IPS-18a (cell line): ENCODE measurements around the gene POM121L2.

Experiments
- H3K27ac ChIP-seq: one replicate; pipeline ENCODE4 v1.5.1; 2013; ENCODE audit warnings: low read length
- H3K27me3 ChIP-seq: one replicate; pipeline ENCODE4 v1.6.1; 2013; ENCODE audit warnings: mild to moderate bottlenecking, low read length; ENCODE audit not compliant: control insufficient read depth, insufficient read depth
- H3K36me3 ChIP-seq: one replicate; pipeline ENCODE4 v1.6.1; 2013; ENCODE audit warnings: low read depth, low read length; ENCODE audit not compliant: control insufficient read depth
- H3K4me1 ChIP-seq: one replicate; pipeline ENCODE4 v1.6.1; 2013; ENCODE audit warnings: low read depth, low read length; ENCODE audit not compliant: control insufficient read depth
- H3K4me3 ChIP-seq: one replicate; pipeline ENCODE4 v1.5.1; 2013; ENCODE audit warnings: low read length
- H3K9ac ChIP-seq: one replicate; pipeline ENCODE4 v1.6.1; 2013; ENCODE audit warnings: mild to moderate bottlenecking, low read length, moderate library complexity
- H3K9me3 ChIP-seq: one replicate; pipeline ENCODE4 v1.6.1; 2013; ENCODE audit warnings: low read depth, low read length; ENCODE audit not compliant: control insufficient read depth

The POM121L2 gene

DNA sequence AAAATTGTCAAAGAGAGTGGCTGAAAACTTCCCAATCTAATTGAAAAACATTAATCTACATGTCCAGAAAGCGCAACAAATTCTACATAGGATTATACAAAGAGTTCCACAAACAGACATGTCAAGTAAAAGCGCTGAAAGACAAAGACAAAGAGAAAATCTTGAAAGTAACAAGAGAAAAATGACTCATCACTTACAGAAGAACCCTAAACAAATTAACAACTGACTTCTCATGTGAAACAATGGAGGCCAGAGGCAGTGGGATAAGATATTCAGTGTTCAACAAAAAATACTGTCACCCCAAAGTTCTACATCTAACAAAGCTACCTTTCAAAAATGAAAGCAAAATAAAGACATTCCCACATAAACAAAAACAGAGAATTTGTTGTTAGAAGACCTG, 2.0 kb upstream of the POM121L2 start:
- no peaks in the 10 kb centered on the region for H3K36me3 ChIP-seq
- H3K27me3 ChIP-seq = peaks cover 45% of the 10 kb centered on the region
- H3K4me3 ChIP-seq = no peak overlapping the region
- no peaks in the 10 kb centered on the region for H3K4me1 ChIP-seq
- H3K9me3 ChIP-seq = no peaks in the 10 kb centered on the region
- no peak overlapping the region for H3K9ac ChIP-seq
- H3K27ac ChIP-seq = no peak overlapping the region

DNA sequence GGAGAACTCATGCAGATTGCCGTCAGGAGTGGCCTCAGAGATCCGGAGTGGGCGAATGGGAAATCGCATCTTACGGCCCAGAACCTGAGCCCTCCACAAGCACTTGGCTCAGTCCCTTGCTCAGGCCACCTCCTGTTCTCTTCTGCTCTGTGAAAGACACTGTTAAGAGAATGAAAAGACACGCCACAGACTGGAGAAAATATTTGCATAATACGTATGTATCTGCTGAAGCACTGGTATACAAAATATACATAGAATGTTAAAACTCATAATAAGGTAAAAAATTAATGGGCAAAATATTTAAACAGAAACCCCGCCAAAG, 838 bp upstream of the POM121L2 start:
- peaks cover 45% of the 10 kb centered on the region for H3K27me3 ChIP-seq
- no peak overlapping the region for H3K9ac ChIP-seq

GRCh38 chr6:27311806-27312145, 297 bp downstream of the POM121L2 start:
- Histone ChIP-seq H3K9me3 (no peaks in the 10 kb centered on the region), H3K4me3 (peak overlapping the region; percentile 72), H3K9ac (no peak overlapping the region), H3K4me1 (no peaks in the 10 kb centered on the region), H3K27ac (no peak overlapping the region), H3K27me3 (peaks cover 47% of the 10 kb centered on the region), H3K36me3 (no peaks in the 10 kb centered on the region)

More for the DNA sequence above, 838 bp upstream of the POM121L2 start:
- no peak overlapping the region for H3K27ac ChIP-seq
- H3K9me3 ChIP-seq = no peaks in the 10 kb centered on the region
- H3K4me1 ChIP-seq = no peaks in the 10 kb centered on the region
- H3K4me3 ChIP-seq = peak overlapping the region; percentile 72
- H3K36me3 ChIP-seq = no peaks in the 10 kb centered on the region

- Histone ChIP-seq H3K36me3 (no peaks in the 10 kb centered on the region), H3K9me3 (no peaks in the 10 kb centered on the region), H3K9ac (no peak overlapping the region), H3K27me3 (peaks cover 4% of the 10 kb centered on the region), H3K4me1 (no peaks in the 10 kb centered on the region), H3K4me3 (no peak overlapping the region), H3K27ac (no peak overlapping the region)
These were observed 8.3 kb downstream of the POM121L2 start for GRCh38 chr6:27303613-27304272.

DNA sequence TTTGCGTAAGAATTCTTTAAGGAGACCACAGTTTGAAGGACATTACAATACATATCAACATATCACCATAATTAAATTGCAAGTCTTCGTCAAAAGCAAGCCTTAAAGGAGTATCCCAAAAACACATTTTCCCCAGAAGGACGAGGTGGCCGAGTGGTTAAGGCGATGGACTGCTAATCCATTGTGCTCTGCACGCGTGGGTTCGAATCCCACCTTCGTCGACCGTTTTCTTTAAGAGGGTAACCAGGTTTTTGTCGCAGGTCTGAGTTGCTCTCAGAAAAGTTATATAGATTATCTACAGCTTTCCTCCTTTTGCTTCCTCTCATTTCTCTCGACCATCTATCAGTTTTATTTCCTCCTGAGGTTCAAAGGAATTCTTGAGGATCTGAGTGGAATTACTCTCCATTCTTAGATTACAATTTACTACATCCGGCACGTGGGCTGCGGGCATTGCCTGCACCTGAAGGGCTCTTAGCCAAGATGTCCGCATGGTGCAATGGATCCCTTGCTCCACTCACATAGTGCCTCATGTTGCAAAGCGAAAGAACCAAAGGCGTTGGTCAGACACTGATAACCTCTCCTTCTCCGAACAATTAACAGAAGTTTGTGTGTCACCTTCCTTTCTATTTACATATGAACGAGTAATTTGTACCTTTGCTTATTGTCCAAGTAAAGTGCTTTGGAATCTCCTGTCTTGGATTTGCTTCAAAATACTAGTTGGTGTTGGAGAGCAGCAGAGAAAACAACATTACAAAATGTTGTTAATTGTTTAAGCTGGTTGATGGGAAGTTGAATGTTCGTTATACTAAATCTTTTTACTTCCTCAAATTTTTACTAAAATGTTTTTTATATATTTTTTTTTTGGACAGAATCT, 14.0 kb downstream of the POM121L2 start:
- Histone ChIP-seq H3K9me3 (no peaks in the 10 kb centered on the region), H3K36me3 (no peaks in the 10 kb centered on the region), H3K4me3 (peak overlapping the region; percentile 85), H3K4me1 (peaks cover 4% of the 10 kb centered on the region), H3K27ac (no peak overlapping the region), H3K9ac (peak overlapping the region; percentile 8), H3K27me3 (peaks cover 35% of the 10 kb centered on the region)

GRCh38 chr6:27297484-27297856, 14.6 kb downstream of the POM121L2 start:
- peak overlapping the region; percentile 16 for H3K9ac ChIP-seq

GRCh38 chr6:27296106-27296783, 15.8 kb downstream of the POM121L2 start:
- H3K4me3 ChIP-seq = peak overlapping the region; percentile 85
- H3K4me1 ChIP-seq = peaks cover 7% of the 10 kb centered on the region
- no peaks in the 10 kb centered on the region for H3K36me3 ChIP-seq
- H3K9me3 ChIP-seq = no peaks in the 10 kb centered on the region
- H3K27ac ChIP-seq = no peak overlapping the region
- H3K9ac ChIP-seq = peak overlapping the region; percentile 30
- H3K27me3 ChIP-seq = peaks cover 47% of the 10 kb centered on the region

More at GRCh38 chr6:27297484-27297856, 14.6 kb downstream of the POM121L2 start:
- H3K9me3 ChIP-seq = no peaks in the 10 kb centered on the region
- H3K4me1 ChIP-seq = peaks cover 4% of the 10 kb centered on the region
- no peak overlapping the region for H3K27ac ChIP-seq
- H3K36me3 ChIP-seq = no peaks in the 10 kb centered on the region
- peaks cover 37% of the 10 kb centered on the region for H3K27me3 ChIP-seq
- peak overlapping the region; percentile 85 for H3K4me3 ChIP-seq

GRCh38 chr6:27295301-27296079, 16.6 kb downstream of the POM121L2 start:
- Histone ChIP-seq H3K36me3 (no peaks in the 10 kb centered on the region), H3K4me3 (peak overlapping the region; percentile 85), H3K27me3 (peaks cover 55% of the 10 kb centered on the region), H3K9me3 (no peaks in the 10 kb centered on the region), H3K27ac (no peak overlapping the region), H3K4me1 (peaks cover 12% of the 10 kb centered on the region), H3K9ac (peak overlapping the region; percentile 30)

DNA sequence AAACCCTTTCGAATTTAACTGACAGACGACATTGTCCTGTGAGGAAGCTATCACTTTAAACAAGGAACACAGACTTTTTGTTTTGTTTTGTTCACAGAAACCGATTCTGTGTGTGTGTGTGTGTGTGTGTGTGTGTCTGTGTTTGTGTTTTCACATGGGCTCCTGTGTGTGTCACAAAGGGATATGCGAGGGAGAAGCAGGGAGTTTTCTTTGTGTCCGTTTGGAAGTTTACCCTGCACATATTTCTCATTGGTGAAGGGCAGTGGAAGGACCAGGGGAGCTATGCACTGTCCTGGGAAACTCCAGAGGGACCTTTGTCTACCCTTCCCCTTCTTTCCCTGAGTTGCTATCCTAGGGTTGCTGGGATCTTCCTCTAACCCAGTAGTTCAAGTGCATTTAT, 17.7 kb downstream of the POM121L2 start:
- H3K36me3 ChIP-seq = no peaks in the 10 kb centered on the region
- no peak overlapping the region for H3K9ac ChIP-seq
- H3K9me3 ChIP-seq = no peaks in the 10 kb centered on the region
- H3K27me3 ChIP-seq = peaks cover 65% of the 10 kb centered on the region
- H3K4me1 ChIP-seq = peaks cover 16% of the 10 kb centered on the region
- peak overlapping the region; percentile 85 for H3K4me3 ChIP-seq
- H3K27ac ChIP-seq = no peak overlapping the region

DNA sequence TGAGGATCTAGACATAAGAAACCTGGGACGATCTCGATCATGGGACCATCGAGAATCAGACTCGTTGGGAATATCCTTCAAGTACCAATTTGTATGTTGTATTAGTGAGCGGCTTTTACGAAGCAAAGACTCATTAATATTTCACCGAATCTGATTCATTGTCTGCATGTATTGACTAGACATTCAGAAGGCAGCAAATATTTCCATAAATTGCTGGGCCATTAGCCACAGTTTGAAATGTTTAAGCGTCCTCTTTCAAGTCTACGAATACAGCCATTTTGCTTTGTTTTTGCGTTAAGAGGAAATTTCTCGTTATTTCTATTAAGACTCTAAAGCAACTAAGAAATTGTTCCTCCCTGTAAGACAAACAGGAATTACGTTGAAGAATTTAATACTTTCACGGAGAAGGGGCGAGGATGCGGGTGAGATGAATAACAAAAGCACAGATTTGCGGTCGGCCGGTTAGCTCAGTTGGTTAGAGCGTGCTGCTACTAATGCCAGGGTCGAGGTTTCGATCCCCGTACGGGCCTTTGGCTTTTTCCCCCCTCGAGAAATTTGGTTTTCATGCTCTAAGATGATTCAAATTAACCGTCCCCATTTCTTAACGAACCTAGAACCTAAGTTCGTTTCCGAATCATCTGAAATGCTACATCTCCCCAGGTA, 18.5 kb downstream of the POM121L2 start:
- peaks cover 74% of the 10 kb centered on the region for H3K27me3 ChIP-seq
- peak overlapping the region; percentile 57 for H3K4me3 ChIP-seq
- no peak overlapping the region for H3K9ac ChIP-seq
- no peaks in the 10 kb centered on the region for H3K9me3 ChIP-seq
- H3K27ac ChIP-seq = no peak overlapping the region
- H3K4me1 ChIP-seq = peaks cover 22% of the 10 kb centered on the region
- H3K36me3 ChIP-seq = no peaks in the 10 kb centered on the region

DNA sequence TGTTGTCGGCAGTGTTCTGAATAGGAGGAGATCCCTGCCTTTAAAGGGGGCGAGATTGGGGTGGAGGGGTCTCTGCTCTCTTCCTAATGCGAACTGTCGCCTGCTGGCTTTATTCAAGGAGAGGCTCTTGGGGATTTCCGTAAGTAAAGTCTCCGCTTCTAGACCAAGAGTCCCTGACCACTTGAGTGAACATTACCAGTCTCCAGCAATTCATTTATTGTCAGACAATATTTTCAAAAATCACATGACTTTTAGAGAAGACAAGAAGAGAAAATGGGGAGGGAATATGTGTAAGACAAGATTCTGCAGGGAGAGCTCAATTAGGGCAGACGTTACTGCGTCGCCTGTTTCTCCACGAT, 21.2 kb downstream of the POM121L2 start:
- Histone ChIP-seq H3K36me3 (no peaks in the 10 kb centered on the region), H3K27me3 (peaks cover 86% of the 10 kb centered on the region), H3K9me3 (no peaks in the 10 kb centered on the region), H3K4me3 (peak overlapping the region; percentile 79), H3K4me1 (peaks cover 18% of the 10 kb centered on the region), H3K27ac (no peak overlapping the region), H3K9ac (no peak overlapping the region)
